Esophagus muscularis mucosa (tissue), 4 donors: ENCODE measurements around the gene STX18. TPM values are rescaled to one million over a fixed set of nuclear protein-coding genes. Genes with fewer than 3 reads are reported as not detected.

Experiments used
- DNase-seq: peaks from one replicate; pipeline ENCODE4 v3.0.0-alpha.2; 2017; ENCODE audit errors: extremely low spot score
- H3K27ac ChIP-seq, 4 donors: fragments of 200-600 bp; sonication (generic); replicated peaks in 1 of 4; 1 replicate in 3 of 4; 2 replicates in 1 of 4; pipeline ENCODE4 v1.5.1; 2016 to 2019; ENCODE audit warnings: mild to moderate bottlenecking in 1 of 4
- H3K27me3 ChIP-seq, 4 donors: fragments of 200-600 bp; sonication (generic); one replicate each; pipeline versions ENCODE4 v1.5.1 to v1.6.0; 2016 to 2019
- H3K36me3 ChIP-seq, 4 donors: fragments of 200-600 bp; sonication (generic); one replicate each; pipeline ENCODE4 v1.5.1; 2016 to 2019
- H3K4me1 ChIP-seq, 4 donors: fragments of 200-600 bp; sonication (generic); one replicate each; pipeline ENCODE4 v1.5.1; 2016 to 2019
- H3K4me3 ChIP-seq, 4 donors: fragments of 200-600 bp; sonication (generic); 1 replicate in 2 of 4; 2 replicates in 2 of 4; pipeline ENCODE4 v1.5.1; 2016 to 2019; ENCODE audit warnings: mild to moderate bottlenecking in 4 of 4, moderate library complexity in 1 of 4
- H3K9me3 ChIP-seq, 4 donors: fragments of 200-600 bp; sonication (generic); 1 replicate in 3 of 4; 2 replicates in 1 of 4; pipeline ENCODE4 v1.5.1; 2016 to 2019
- CTCF ChIP-seq, 3 experiments: fragments of 200-600 bp in 2 of 3; fragments of 450-650 bp in 1 of 3; sonication (generic) in 2 of 3; IDR thresholded peaks; one replicate each; pipeline ENCODE4 v1.5.1; 2017 to 2019; ENCODE audit warnings: antibody characterized with exemption in 3 of 3, mild to moderate bottlenecking in 2 of 3, moderate library complexity in 1 of 3
- EP300 ChIP-seq: sonication (generic); formaldehyde crosslinking; IDR thresholded peaks from one replicate; pipeline ENCODE4 v1.6.1; 2017; ENCODE audit warnings: antibody characterized with exemption
- POLR2A ChIP-seq: fragments of 450-650 bp; IDR thresholded peaks from one replicate; pipeline ENCODE4 v1.6.1; 2017; ENCODE audit warnings: antibody characterized with exemption, moderate library complexity, mild to moderate bottlenecking, low read depth
- POLR2AphosphoS5 ChIP-seq, 2 donors: sonication (generic); formaldehyde crosslinking; IDR thresholded peaks; one replicate each; pipeline ENCODE4 v1.6.1; 2017; ENCODE audit warnings: antibody characterized with exemption in 2 of 2
- WGBS: methylation state at CpG from one replicate; pipeline ENCODE4 v1.1.5; 2018; 5-methylcytosine and 5-hydroxymethylcytosine counted together
- intact Hi-C: fragments of 100-400 bp; cut with DNase I; formaldehyde crosslinking; loops from one replicate; pipeline ENCODE4 v1.15.1; 2023
- total RNA-seq, 4 donors: library from RNA; depleted of rRNA; stranded (reverse); fragments of >200 nt; gene quantifications; one replicate each; pipeline versions ENCODE4 v1.1.0 to v1.2.1, GENCODE V29; 2016

Gene STX18
- total RNA-seq, 4 donors from 2014 or later: 14.5 to 21.0 (median 17.8) TPM

GRCh38 chr4:4529392-4529791 lies 12.5 kb downstream of the STX18 start:
- intact Hi-C loops: no loop called here
- Histone ChIP-seq H3K36me3 (peaks cover 0 to 7% (median 0%) of the 10 kb centered on the region in 4 donors), H3K27me3 (no peaks in the 10 kb centered on the region), H3K9me3 (no peaks in the 10 kb centered on the region), H3K4me1 (peaks cover 0 to 3% (median 1%) of the 10 kb centered on the region in 4 donors), H3K27ac (no peak overlapping the region), H3K4me3 (no peak overlapping the region)
- no peak for TF ChIP-seq POLR2A
- no peak for TF ChIP-seq CTCF (IDR thresholded peaks at IDR 0.05)
- TF ChIP-seq EP300: no peak
- TF ChIP-seq POLR2AphosphoS5 (IDR thresholded peaks at IDR 0.05): no peak
- no peak for DNase-seq
- WGBS: 87% methylated on average over 4 of the region's 5 CpGs

- TF ChIP-seq CTCF (IDR thresholded peaks at IDR 0.05) (no peak), POLR2AphosphoS5 (IDR thresholded peaks at IDR 0.05) (no peak), EP300 (no peak)
- WGBS: 94% methylated on average over 6 of the region's 6 CpGs
- Histone ChIP-seq H3K36me3 (peaks cover 0 to 7% (median 0%) of the 10 kb centered on the region in 4 donors), H3K4me3 (no peak overlapping the region), H3K4me1 (peaks cover 0 to 18% (median 6%) of the 10 kb centered on the region in 4 donors), H3K27ac (no peak overlapping the region), H3K27me3 (no peaks in the 10 kb centered on the region), H3K9me3 (no peaks in the 10 kb centered on the region)
- no peak for DNase-seq
- intact Hi-C loops: no loop called here
These were observed 15.4 kb downstream of the STX18 start for GRCh38 chr4:4526401-4526800.

GRCh38 chr4:4524364-4524763 lies 17.5 kb downstream of the STX18 start:
- no peak for TF ChIP-seq POLR2A
- TF ChIP-seq EP300: no peak
- TF ChIP-seq CTCF (IDR thresholded peaks at IDR 0.05): no peak
- no peak for TF ChIP-seq POLR2AphosphoS5 (IDR thresholded peaks at IDR 0.05)
- no peak overlapping the region for H3K4me3 ChIP-seq
- H3K9me3 ChIP-seq: no peaks in the 10 kb centered on the region
- H3K27me3 ChIP-seq: no peaks in the 10 kb centered on the region
- no peak overlapping the region for H3K27ac ChIP-seq
- H3K4me1 ChIP-seq: peaks cover 5 to 24% (median 16%) of the 10 kb centered on the region in 4 donors
- intact Hi-C loops: no loop called here
- H3K36me3 ChIP-seq: peaks cover 0 to 7% (median 0%) of the 10 kb centered on the region in 4 donors
- WGBS: 92% methylated on average over 4 of the region's 4 CpGs
- no peak for DNase-seq

GRCh38 chr4:4521731-4522130 lies 20.1 kb downstream of the STX18 start:
- H3K4me1 ChIP-seq: peaks cover 5 to 24% (median 19%) of the 10 kb centered on the region in 4 donors
- H3K27me3 ChIP-seq: no peaks in the 10 kb centered on the region
- WGBS: 85% methylated on average over 2 of the region's 2 CpGs
- H3K27ac ChIP-seq: no peak overlapping the region
- no peaks in the 10 kb centered on the region for H3K9me3 ChIP-seq
- H3K4me3 ChIP-seq: no peak overlapping the region
- intact Hi-C loops: no loop called here
- H3K36me3 ChIP-seq: no peaks in the 10 kb centered on the region
- TF ChIP-seq CTCF (IDR thresholded peaks at IDR 0.05): no peak
- no peak for TF ChIP-seq POLR2A
- no peak for TF ChIP-seq POLR2AphosphoS5 (IDR thresholded peaks at IDR 0.05)
- no peak for TF ChIP-seq EP300
- no peak for DNase-seq

GRCh38 chr4:4521136-4521535 lies 20.7 kb downstream of the STX18 start:
- Histone ChIP-seq H3K4me3 (no peak overlapping the region), H3K9me3 (no peaks in the 10 kb centered on the region), H3K27ac (no peak overlapping the region), H3K27me3 (no peaks in the 10 kb centered on the region), H3K36me3 (no peaks in the 10 kb centered on the region), H3K4me1 (peaks cover 5 to 24% (median 19%) of the 10 kb centered on the region in 4 donors)
- TF ChIP-seq CTCF (IDR thresholded peaks at IDR 0.05) (no peak), EP300 (no peak), POLR2AphosphoS5 (IDR thresholded peaks at IDR 0.05) (no peak), POLR2A (no peak)
- 85% methylated on average over 3 of the region's 3 CpGs for WGBS
- intact Hi-C loops: no loop called here
- DNase-seq: no peak
